Fibroblast of lung (primary cell): ENCODE data around the gene UFC1. TPM values are rescaled to one million over a fixed set of nuclear protein-coding genes. Genes with fewer than 3 reads are reported as not detected.

ENCODE experiments used
- DNase-seq, 2 donors: peaks; one replicate each; pipeline versions ENCODE4 v3.0.0 to v3.0.0-alpha.2; 2010; ENCODE audit warnings: low read depth in 2 of 2
- H2AFZ ChIP-seq: 2 replicates; pipeline ENCODE4 v1.5.1; 2012; ENCODE audit warnings: low read length, control low read depth, inconsistent platforms
- H3K27ac ChIP-seq: 2 replicates; pipeline ENCODE4 v1.5.1; 2011; ENCODE audit warnings: low read length, control low read depth; ENCODE audit not compliant: insufficient read depth
- H3K27me3 ChIP-seq: 2 replicates; pipeline ENCODE4 v1.5.1; 2011; ENCODE audit warnings: mild to moderate bottlenecking, low read length; ENCODE audit not compliant: control insufficient read depth, insufficient read depth
- H3K36me3 ChIP-seq: 2 replicates; pipeline ENCODE4 v1.5.1; 2011; ENCODE audit warnings: low read length; ENCODE audit not compliant: control insufficient read depth, insufficient read depth
- H3K4me1 ChIP-seq: 2 replicates; pipeline ENCODE4 v1.5.1; 2011; ENCODE audit warnings: low read length; ENCODE audit not compliant: control insufficient read depth, insufficient read depth; ENCODE audit errors: extremely low read depth
- H3K4me2 ChIP-seq: 2 replicates; pipeline ENCODE4 v1.5.1; 2011; ENCODE audit warnings: low read length, control low read depth; ENCODE audit not compliant: insufficient read depth; ENCODE audit errors: extremely low read depth
- H3K4me3 ChIP-seq, 4 experiments: fragments of 200-600 bp in 1 of 4; sonication (generic) in 1 of 4; replicated peaks in 1 of 4; 2 replicates each; pipeline ENCODE4 v1.5.1; 2011 to 2016; ENCODE audit warnings: low read length in 4 of 4, low read depth in 3 of 4, mild to moderate bottlenecking in 3 of 4, control low read depth in 2 of 4, inconsistent platforms in 1 of 4, mixed read lengths in 1 of 4; ENCODE audit not compliant: insufficient read depth in 1 of 4; ENCODE audit errors: control extremely low read depth in 1 of 4
- H3K79me2 ChIP-seq: 2 replicates; pipeline ENCODE4 v1.5.1; 2012; ENCODE audit warnings: mild to moderate bottlenecking, low read length, inconsistent platforms; ENCODE audit not compliant: control insufficient read depth, insufficient read depth
- H3K9ac ChIP-seq: 2 replicates; pipeline ENCODE4 v1.5.1; 2011; ENCODE audit warnings: mild to moderate bottlenecking, low read length, control low read depth; ENCODE audit not compliant: insufficient read depth
- H3K9me3 ChIP-seq: 2 replicates; pipeline ENCODE4 v1.5.1; 2012; ENCODE audit warnings: low read depth, low read length; ENCODE audit not compliant: control insufficient read depth, insufficient read depth
- H4K20me1 ChIP-seq: 2 replicates; pipeline ENCODE4 v1.5.1; 2011; ENCODE audit warnings: low read length; ENCODE audit not compliant: control insufficient read depth, insufficient read depth; ENCODE audit errors: extremely low read depth
- CTCF ChIP-seq, 2 donors: IDR thresholded peaks in 1 of 2; conservative IDR thresholded peaks in 1 of 2; 1 replicate in 1 of 2; 2 replicates in 1 of 2; pipeline ENCODE4 v1.5.1; 2011 to 2012; ENCODE audit warnings: low read length in 2 of 2, control low read depth in 1 of 2, inconsistent platforms in 1 of 2, low read depth in 1 of 2, mild to moderate bottlenecking in 1 of 2
- EZH2 ChIP-seq: IDR thresholded peaks from 2 replicates; pipeline ENCODE4 v1.5.1; 2012; ENCODE audit warnings: low read length, control low read depth, mild to moderate bottlenecking; ENCODE audit errors: missing control alignments
- polyA plus RNA-seq, 2 donors: library from polyadenylated mRNA; depleted of rRNA in 1 of 2; stranded (reverse) in 1 of 2; unstranded in 1 of 2; fragments of >200 nt; gene quantifications; 2 replicates each; pipeline ENCODE4 v1.2.1, GENCODE V29; 2011 to 2012; ENCODE audit warnings: missing spikeins in 1 of 2
- total RNA-seq: library from RNA; depleted of rRNA; stranded (reverse); fragments of >200 nt; gene quantifications from 2 replicates; pipeline ENCODE4 v1.2.1, GENCODE V29; 2014

The UFC1 gene
- total and polyA plus RNA-seq, 2 donors (not counting 1 experiment from before 2014, with no cell fraction given): 87.0 to 154 TPM

DNA sequence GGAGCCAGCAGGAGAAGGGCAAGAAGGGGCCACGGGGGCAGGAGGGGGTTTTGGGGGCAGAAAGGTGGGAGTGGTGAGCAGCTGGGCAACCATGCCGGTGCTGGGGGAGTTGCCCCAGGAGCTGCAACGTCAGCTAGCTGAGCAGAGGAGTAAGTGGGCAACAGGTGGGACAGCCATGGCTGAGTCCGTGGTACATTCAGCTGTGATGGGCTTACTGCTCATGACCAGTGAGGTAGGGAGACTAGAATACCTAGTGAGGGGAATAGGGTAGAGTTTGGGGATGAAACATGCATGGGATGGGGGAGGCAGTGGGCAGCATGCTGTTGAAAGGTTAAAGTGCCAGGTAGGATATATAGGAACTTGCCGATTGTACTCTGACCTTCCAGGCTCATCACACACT is 7.9 kb downstream of the UFC1 start:
- H4K20me1 ChIP-seq: no peaks in the 10 kb centered on the region
- H3K4me1 ChIP-seq: peaks cover 12% of the 10 kb centered on the region
- no peak overlapping the region for H2AFZ ChIP-seq
- H3K27ac ChIP-seq: no peak overlapping the region
- H3K9ac ChIP-seq: no peak overlapping the region
- DNase-seq: no peak
- no peak for TF ChIP-seq CTCF (conservative IDR thresholded peaks at IDR 0.05 in 1 of 2, IDR thresholded peaks at IDR 0.05 in 1 of 2; ENCODE audit: low read depth in 1 of 2, low read length in 2 of 2)
- peaks cover 27% of the 10 kb centered on the region for H3K36me3 ChIP-seq
- no peak overlapping the region for H3K4me3 ChIP-seq
- no peaks in the 10 kb centered on the region for H3K9me3 ChIP-seq
- H3K4me2 ChIP-seq: no peak overlapping the region
- H3K27me3 ChIP-seq: no peaks in the 10 kb centered on the region
- H3K79me2 ChIP-seq: peaks cover 16% of the 10 kb centered on the region

DNA sequence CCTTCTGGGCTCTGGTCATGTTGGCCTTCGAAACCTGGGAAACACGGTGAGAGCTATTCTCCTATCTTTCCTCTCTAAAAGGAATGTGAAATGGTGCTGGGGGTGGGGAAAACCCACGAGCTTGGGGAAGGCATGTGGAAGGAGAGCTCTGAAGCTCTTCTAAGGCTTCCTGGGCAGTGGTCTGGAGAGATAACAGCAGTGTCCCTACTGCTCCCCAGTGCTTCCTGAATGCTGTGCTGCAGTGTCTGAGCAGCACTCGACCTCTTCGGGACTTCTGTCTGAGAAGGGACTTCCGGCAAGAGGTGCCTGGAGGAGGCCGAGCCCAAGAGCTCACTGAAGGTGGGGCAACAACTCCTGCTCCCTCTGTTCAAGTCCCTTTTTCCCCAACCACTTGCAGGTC is 8.3 kb downstream of the UFC1 start:
- no peak overlapping the region for H3K4me2 ChIP-seq
- H3K79me2 ChIP-seq: peaks cover 16% of the 10 kb centered on the region
- H3K27ac ChIP-seq: no peak overlapping the region
- peaks cover 15% of the 10 kb centered on the region for H3K4me1 ChIP-seq
- no peaks in the 10 kb centered on the region for H4K20me1 ChIP-seq
- TF ChIP-seq EZH2: no peak
- no peak for TF ChIP-seq CTCF (conservative IDR thresholded peaks at IDR 0.05 in 1 of 2, IDR thresholded peaks at IDR 0.05 in 1 of 2; ENCODE audit: low read depth in 1 of 2, low read length in 2 of 2)
- H2AFZ ChIP-seq: no peak overlapping the region
- no peak overlapping the region for H3K4me3 ChIP-seq
- no peaks in the 10 kb centered on the region for H3K27me3 ChIP-seq
- no peak for DNase-seq
- peaks cover 23% of the 10 kb centered on the region for H3K36me3 ChIP-seq
- no peaks in the 10 kb centered on the region for H3K9me3 ChIP-seq
- no peak overlapping the region for H3K9ac ChIP-seq

GRCh38 chr1:161162806-161163205 is 9.0 kb downstream of the UFC1 start:
- Histone ChIP-seq H3K4me3 (no peak overlapping the region), H3K9ac (no peak overlapping the region), H3K4me2 (no peak overlapping the region), H3K79me2 (peaks cover 17% of the 10 kb centered on the region), H3K4me1 (peaks cover 18% of the 10 kb centered on the region), H3K27ac (no peak overlapping the region), H2AFZ (no peak overlapping the region), H3K36me3 (peaks cover 21% of the 10 kb centered on the region), H3K27me3 (no peaks in the 10 kb centered on the region), H3K9me3 (no peaks in the 10 kb centered on the region), H4K20me1 (no peaks in the 10 kb centered on the region)
- no peak for DNase-seq
- no peak for TF ChIP-seq CTCF (conservative IDR thresholded peaks at IDR 0.05 in 1 of 2, IDR thresholded peaks at IDR 0.05 in 1 of 2; ENCODE audit: low read depth in 1 of 2, low read length in 2 of 2)
- no peak for TF ChIP-seq EZH2
